IMR-90 (cell line): ENCODE results near the gene ZNF485. TPM values are rescaled to one million over a fixed set of nuclear protein-coding genes. Genes with fewer than 3 reads are reported as not detected.
A peak's percentile ranks its signal among the peaks of the same experiment; 100 is the strongest.

Experiments
- ATAC-seq: fragments of 200-7000 bp; cut with Tn5 transposase; 2 replicates; pipeline ENCODE4 v1.9.1; 2020; ENCODE audit warnings: low read depth, mild to moderate bottlenecking, moderate library complexity
- BruUV-seq: library from RNA; stranded (reverse); fragments of 400-500 nt; replicated peaks from 2 replicates; lab custom pipeline; 2021; lab: Mats Ljungman, UMichigan
- CTCF ChIA-PET: fragments of 300-600 bp; formaldehyde crosslinking; extraction: SDS; loops from one replicate; lab custom pipeline; 2021; ENCODE audit warnings: antibody characterized with exemption; lab: Yijun Ruan, JAX
- POLR2A ChIA-PET: fragments of 300-600 bp; sonication (Branson Sonifier 250); formaldehyde crosslinking; loops from one replicate; lab custom pipeline; 2022; ENCODE audit warnings: antibody characterized with exemption; ENCODE audit not compliant: unreplicated experiment; lab: Charles Lee
- DNase-seq: peaks from one replicate; pipeline ENCODE4 v3.0.0; 2013
- H2AFZ ChIP-seq: replicated peaks from 2 replicates; pipeline ENCODE3; 2013; ENCODE audit warnings: low read length, mild to moderate bottlenecking; ENCODE audit not compliant: poor library complexity
- H2AK5ac ChIP-seq: 2 replicates; pipeline ENCODE4 v1.6.1; 2013; ENCODE audit warnings: low read depth, low read length, inconsistent platforms
- H2AK9ac ChIP-seq: replicated peaks from 2 replicates; pipeline ENCODE3; 2013; ENCODE audit warnings: mild to moderate bottlenecking, low read depth, low read length, moderate library complexity; ENCODE audit not compliant: poor library complexity
- H2BK120ac ChIP-seq: 2 replicates; pipeline ENCODE4 v1.6.1; 2013; ENCODE audit warnings: low read depth, low read length, inconsistent platforms
- H2BK15ac ChIP-seq: 3 replicates; pipeline ENCODE4 v1.6.1; 2013; ENCODE audit warnings: low read depth, low read length, inconsistent platforms
- H2BK20ac ChIP-seq: 2 replicates; pipeline ENCODE4 v1.6.1; 2013; ENCODE audit warnings: low read depth, mild to moderate bottlenecking, inconsistent platforms, low read length, moderate library complexity
- H2BK5ac ChIP-seq: 2 replicates; pipeline ENCODE4 v1.6.1; 2013; ENCODE audit warnings: mild to moderate bottlenecking, low read depth, low read length, inconsistent platforms; ENCODE audit not compliant: poor library complexity, severe bottlenecking
- H3K14ac ChIP-seq: replicated peaks from 2 replicates; pipeline ENCODE4 v1.6.1; 2013; ENCODE audit warnings: low read depth, low read length, inconsistent platforms
- H3K18ac ChIP-seq: 2 replicates; pipeline ENCODE4 v1.6.1; 2013; ENCODE audit warnings: low read depth, low read length, control low read depth
- H3K23ac ChIP-seq: 2 replicates; pipeline ENCODE4 v1.6.1; 2013; ENCODE audit warnings: low read depth, low read length, inconsistent platforms
- H3K27ac ChIP-seq: 2 replicates; pipeline ENCODE4 v1.5.1; 2013; ENCODE audit warnings: mild to moderate bottlenecking, control low read depth, low read length; ENCODE audit not compliant: insufficient read depth
- H3K27me3 ChIP-seq: 2 replicates; pipeline ENCODE4 v1.6.1; 2013; ENCODE audit warnings: low read length; ENCODE audit not compliant: control insufficient read depth, insufficient read depth
- H3K36me3 ChIP-seq: 2 replicates; pipeline ENCODE4 v1.6.1; 2013; ENCODE audit warnings: low read length, mixed read lengths; ENCODE audit not compliant: control insufficient read depth, insufficient read depth
- H3K4ac ChIP-seq: 2 replicates; pipeline ENCODE4 v1.6.1; 2013; ENCODE audit warnings: low read depth, low read length, inconsistent platforms
- H3K4me1 ChIP-seq: 2 replicates; pipeline ENCODE4 v1.6.1; 2013; ENCODE audit warnings: low read length, mixed read lengths; ENCODE audit not compliant: control insufficient read depth, insufficient read depth
- H3K4me2 ChIP-seq: 2 replicates; pipeline ENCODE4 v1.6.1; 2013; ENCODE audit warnings: low read depth, mild to moderate bottlenecking, control low read depth, low read length, moderate library complexity
- H3K4me3 ChIP-seq: 2 replicates; pipeline ENCODE4 v1.5.1; 2013; ENCODE audit warnings: low read depth, mild to moderate bottlenecking, control low read depth, low read length, moderate library complexity; ENCODE audit not compliant: insufficient read depth
- H3K56ac ChIP-seq: 2 replicates; pipeline ENCODE4 v1.6.1; 2013; ENCODE audit warnings: low read length, inconsistent platforms; ENCODE audit not compliant: insufficient read depth; ENCODE audit errors: extremely low read depth
- H3K79me1 ChIP-seq, 2 experiments: 2 replicates each; pipeline ENCODE4 v1.6.1; 2013; ENCODE audit warnings: low read length in 2 of 2, inconsistent platforms in 1 of 2, low read depth in 1 of 2
- H3K9ac ChIP-seq: 2 replicates; pipeline ENCODE4 v1.6.1; 2013; ENCODE audit warnings: low read depth, low read length, control low read depth
- H3K9me1 ChIP-seq: 2 replicates; pipeline ENCODE4 v1.6.1; 2013; ENCODE audit warnings: low read length, inconsistent platforms; ENCODE audit not compliant: insufficient read depth
- H3K9me3 ChIP-seq: 2 replicates; pipeline ENCODE4 v1.6.1; 2013; ENCODE audit warnings: low read length; ENCODE audit not compliant: control insufficient read depth, insufficient read depth
- H4K20me1 ChIP-seq: 2 replicates; pipeline ENCODE4 v1.6.1; 2013; ENCODE audit warnings: low read length, inconsistent platforms; ENCODE audit not compliant: insufficient read depth
- H4K5ac ChIP-seq: 2 replicates; pipeline ENCODE4 v1.6.1; 2013; ENCODE audit warnings: mild to moderate bottlenecking, low read depth, low read length, control low read depth
- H4K8ac ChIP-seq, 2 experiments: 2 replicates each; pipeline ENCODE4 v1.6.1; 2013; ENCODE audit warnings: low read depth in 2 of 2, low read length in 2 of 2, control low read depth in 1 of 2, inconsistent platforms in 1 of 2
- H4K91ac ChIP-seq: 2 replicates; pipeline ENCODE4 v1.6.1; 2013; ENCODE audit warnings: low read depth, low read length, inconsistent platforms; ENCODE audit not compliant: insufficient read depth
- CHD1 ChIP-seq: IDR thresholded peaks from 2 replicates; pipeline ENCODE4 v1.6.1; 2012; ENCODE audit warnings: low read depth, low read length, improper control_type of control experiment
- MAFK ChIP-seq: IDR thresholded peaks from 2 replicates; pipeline ENCODE4 v1.6.1; 2012; ENCODE audit warnings: low read depth, low read length, improper control_type of control experiment
- RAD21 ChIP-seq: IDR thresholded peaks from 2 replicates; pipeline ENCODE4 v1.6.1; 2012; ENCODE audit warnings: low read length, improper control_type of control experiment
- WGBS, 2 experiments: methylation state at CpG; one replicate each; pipeline versions ENCODE4 v1.1.5 to v1.1.7; 2013; ENCODE audit warnings: missing lambda C conversion rate in 2 of 2; ENCODE audit not compliant: insufficient read length in 1 of 2; ENCODE audit errors: extremely low coverage in 2 of 2; 5-methylcytosine and 5-hydroxymethylcytosine counted together
- dilution Hi-C: fragments of 300-500 bp; cut with HindIII; formaldehyde crosslinking; loops from one replicate; pipeline ENCODE4 v1.14.3; 2018; ENCODE audit warnings: low sequenced_read_pairs; ENCODE audit not compliant: unreplicated experiment
- in situ Hi-C: fragments of 300-500 bp; cut with MboI; formaldehyde crosslinking; loops from 3 replicates; pipeline ENCODE4 v1.14.3; 2019; ENCODE audit warnings: low sequenced_read_pairs, inconsistent platforms, mixed read lengths
- intact Hi-C: fragments of 100-400 bp; cut with micrococcal nuclease; formaldehyde crosslinking; loops from 2 replicates; pipeline ENCODE4 v1.10.0; 2022
- polyA plus RNA-seq, 3 experiments: library from polyadenylated mRNA; depleted of rRNA; stranded (reverse); fragments of >200 nt; gene quantifications; 2 replicates each; pipeline ENCODE4 v1.2.3, GENCODE V29; 2012; ENCODE audit warnings: low replicate concordance in 1 of 3
- total RNA-seq: library from RNA; depleted of rRNA; stranded (reverse); fragments of >200 nt; gene quantifications from 2 replicates; pipeline ENCODE4 v1.2.3, GENCODE V29; 2012
- TF ChIP-seq, protein P1 (sequence below): conservative IDR thresholded peaks from 2 replicates; pipeline ENCODE4 v1.5.1; 2012; ENCODE audit warnings: mild to moderate bottlenecking, low read depth, low read length, improper control_type of control experiment

ZNF485 gene
- total and polyA plus RNA-seq, 2 of the 4 experiments (the other 2 are of a cell fraction), result 1.0 to 2.2 TPM

DNA sequence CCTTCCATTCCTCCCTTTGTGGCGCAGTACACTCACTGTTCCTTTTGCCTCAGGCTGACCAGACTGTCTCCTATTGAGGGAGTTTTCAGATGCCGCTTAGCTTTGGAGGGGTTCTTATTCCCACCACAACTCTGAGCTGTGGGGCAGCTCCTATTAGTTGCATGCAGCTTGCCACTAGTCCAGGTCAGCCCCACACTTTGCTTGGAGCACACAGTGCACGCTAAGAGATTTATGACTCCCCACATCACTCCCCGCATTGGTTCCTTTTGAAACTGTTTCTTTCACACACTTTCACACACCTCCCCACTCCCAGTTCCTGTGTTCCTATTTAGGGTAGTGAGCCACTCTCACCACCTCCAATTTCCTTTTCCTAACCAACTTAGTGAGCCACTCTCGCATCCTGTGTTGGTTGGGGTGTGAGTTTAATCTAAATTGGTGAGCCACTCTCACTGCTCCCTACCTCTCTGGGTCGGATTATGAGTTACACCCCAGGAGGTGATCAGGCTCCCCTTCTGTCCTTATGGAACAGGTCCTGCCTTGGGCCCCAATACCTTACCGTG, 10.4 kb upstream of the ZNF485 start (continued):
- TF ChIP-seq, protein P1, sequence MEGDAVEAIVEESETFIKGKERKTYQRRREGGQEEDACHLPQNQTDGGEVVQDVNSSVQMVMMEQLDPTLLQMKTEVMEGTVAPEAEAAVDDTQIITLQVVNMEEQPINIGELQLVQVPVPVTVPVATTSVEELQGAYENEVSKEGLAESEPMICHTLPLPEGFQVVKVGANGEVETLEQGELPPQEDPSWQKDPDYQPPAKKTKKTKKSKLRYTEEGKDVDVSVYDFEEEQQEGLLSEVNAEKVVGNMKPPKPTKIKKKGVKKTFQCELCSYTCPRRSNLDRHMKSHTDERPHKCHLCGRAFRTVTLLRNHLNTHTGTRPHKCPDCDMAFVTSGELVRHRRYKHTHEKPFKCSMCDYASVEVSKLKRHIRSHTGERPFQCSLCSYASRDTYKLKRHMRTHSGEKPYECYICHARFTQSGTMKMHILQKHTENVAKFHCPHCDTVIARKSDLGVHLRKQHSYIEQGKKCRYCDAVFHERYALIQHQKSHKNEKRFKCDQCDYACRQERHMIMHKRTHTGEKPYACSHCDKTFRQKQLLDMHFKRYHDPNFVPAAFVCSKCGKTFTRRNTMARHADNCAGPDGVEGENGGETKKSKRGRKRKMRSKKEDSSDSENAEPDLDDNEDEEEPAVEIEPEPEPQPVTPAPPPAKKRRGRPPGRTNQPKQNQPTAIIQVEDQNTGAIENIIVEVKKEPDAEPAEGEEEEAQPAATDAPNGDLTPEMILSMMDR, result no peak

DNA sequence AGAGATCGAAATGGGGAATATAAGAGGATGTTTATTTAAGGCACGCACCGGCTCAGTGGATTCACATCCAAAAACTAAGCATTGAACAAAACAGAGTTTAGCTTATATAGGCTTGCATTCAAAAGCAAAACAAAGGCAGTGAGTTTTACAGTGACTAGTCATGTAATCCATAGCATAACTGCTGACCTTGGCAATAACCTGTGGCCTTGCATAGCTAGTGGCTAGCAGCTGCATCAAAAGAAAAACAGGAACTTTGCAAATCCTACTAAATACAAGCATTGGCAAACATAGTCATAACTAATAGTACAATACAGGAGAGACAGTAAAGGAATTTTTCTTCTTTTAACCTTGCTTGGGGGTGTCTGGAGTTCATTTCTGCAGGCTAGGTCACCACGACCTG, 9.7 kb upstream of the ZNF485 start:
- no peak overlapping the region for H2BK5ac ChIP-seq
- no peaks in the 10 kb centered on the region for H3K79me1 ChIP-seq
- no peaks in the 10 kb centered on the region for H3K36me3 ChIP-seq
- H3K4me1 ChIP-seq, result peaks cover 3% of the 10 kb centered on the region; the same call in 1 of the 2 replicates
- no peak overlapping the region for H3K27ac ChIP-seq
- in situ Hi-C loops (no loop called here), dilution Hi-C loops (no loop called here), intact Hi-C loops (no loop called here)
- no peak overlapping the region for H3K23ac ChIP-seq
- no peak for DNase-seq
- H3K9me3 ChIP-seq, result peaks cover 6% of the 10 kb centered on the region
- no peak overlapping the region for H2BK20ac ChIP-seq
- no peak overlapping the region for H4K5ac ChIP-seq
- no peaks in the 10 kb centered on the region for H4K20me1 ChIP-seq
- no peak overlapping the region for H3K4ac ChIP-seq
- H2AK9ac ChIP-seq, result no peak overlapping the region
- POLR2A ChIA-PET, result no interaction called here
- H4K8ac ChIP-seq, result no peak overlapping the region
- no peak overlapping the region for H4K91ac ChIP-seq
- WGBS, 2 experiments, result no CpG with 5 or more reads among the region's 4 CpGs
- H3K9me1 ChIP-seq, result no peaks in the 10 kb centered on the region
- TF ChIP-seq RAD21 (no peak), CHD1 (no peak), MAFK (peak; percentile 78)
- peaks cover 3% of the 10 kb centered on the region for H3K27me3 ChIP-seq
- no peak overlapping the region for H3K56ac ChIP-seq
- H3K14ac ChIP-seq, result no peak overlapping the region
- H2BK120ac ChIP-seq, result no peak overlapping the region
- H2AFZ ChIP-seq, result no peak overlapping the region
- H3K9ac ChIP-seq, result no peak overlapping the region
- H2AK5ac ChIP-seq, result no peak overlapping the region
- ATAC-seq, result no peak
- no peak overlapping the region for H3K4me3 ChIP-seq
- CTCF ChIA-PET, result no interaction called here
- BruUV-seq, result no TSS peak
- H3K18ac ChIP-seq, result no peak overlapping the region
- no peak overlapping the region for H3K4me2 ChIP-seq
- no peak overlapping the region for H2BK15ac ChIP-seq
